H54 (cell line): ENCODE results near the gene CST6.
"Not testable (repeated sequence)": the region's sequence is repeated elsewhere in the genome, so short reads cannot be mapped to it uniquely, and the experiment has no call there.

Experiments used
- DNase-seq: peaks from one replicate; pipeline ENCODE4 v3.0.0; 2011; ENCODE audit warnings: low spot score, mixed read lengths; ENCODE audit not compliant: insufficient read length
- FAIRE-seq: peaks from 3 replicates; lab custom pipeline; 2011; peaks lifted over from hg19 to GRCh38; lab: Jason Lieb, UNC
- POLR2A ChIP-seq: IDR thresholded peaks from 2 replicates; pipeline ENCODE4 v1.6.1; 2011; ENCODE audit warnings: low read depth, mild to moderate bottlenecking, low read length

The CST6 gene

DNA sequence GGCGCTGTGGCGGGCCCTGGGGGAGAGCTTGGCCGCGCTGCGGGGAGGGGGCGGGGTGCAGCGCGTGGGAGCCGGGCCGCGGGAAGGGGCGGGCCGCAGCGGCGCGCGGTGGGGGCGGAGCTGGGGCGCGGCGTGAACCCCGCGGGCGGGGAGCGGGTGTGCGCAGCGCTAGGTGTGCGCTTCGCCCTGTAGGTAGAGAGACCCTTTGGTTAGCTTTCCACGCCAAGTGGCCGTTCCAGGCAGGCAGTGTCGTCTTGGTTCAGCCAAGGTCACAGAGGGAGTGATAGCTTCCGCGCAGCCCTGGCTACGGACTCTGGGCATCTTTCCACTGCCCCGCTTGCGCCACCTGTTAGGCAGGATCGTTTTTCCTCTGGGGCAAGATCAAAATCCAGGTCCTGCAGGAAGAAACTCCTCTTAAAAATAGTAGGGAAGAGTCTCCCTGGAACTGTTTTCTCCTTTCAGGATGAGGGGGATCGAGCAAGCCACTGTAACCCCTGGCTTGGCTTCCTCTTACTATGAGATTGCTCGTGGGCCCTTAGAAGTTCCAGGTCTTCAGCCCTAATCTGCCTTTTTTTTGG is 9.1 kb upstream of the CST6 start:
- peak; percentile 26; the same call in 1 of the 2 replicates for TF ChIP-seq POLR2A
- DNase-seq (no peak), FAIRE-seq (no peak)

- no peak for TF ChIP-seq POLR2A
- no peak for FAIRE-seq
Measured at GRCh38 chr11:66003291-66003690, 8.5 kb upstream of the CST6 start.

DNA sequence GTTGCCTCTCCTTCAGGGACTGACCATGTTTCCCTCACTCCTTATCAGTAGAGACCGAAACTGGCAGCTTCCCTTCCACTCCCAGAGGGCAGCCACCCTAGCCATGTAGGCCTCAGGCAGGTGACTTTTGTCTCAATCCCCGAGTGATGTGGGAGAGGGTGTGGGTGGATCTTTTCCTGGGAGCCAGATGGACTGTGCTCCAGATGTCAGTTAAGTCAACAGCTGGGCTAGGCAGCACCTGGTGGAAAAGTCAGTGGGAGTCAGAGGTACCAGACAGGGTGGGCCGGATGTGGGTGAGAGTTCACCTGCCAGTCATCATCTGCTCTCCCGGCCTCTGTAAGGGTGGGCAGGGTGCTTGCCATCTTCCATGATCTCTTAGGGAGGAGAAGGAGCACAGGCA is 7.6 kb upstream of the CST6 start:
- no peak for TF ChIP-seq POLR2A
- no peak for FAIRE-seq
- DNase-seq, result no peak

More at GRCh38 chr11:66003291-66003690, 8.5 kb upstream of the CST6 start:
- no peak for DNase-seq

- DNase-seq (no peak), FAIRE-seq (no peak)
- peak; percentile 5; the same call in 1 of the 2 replicates for TF ChIP-seq POLR2A
Measured at GRCh38 chr11:66006134-66006890, 5.5 kb upstream of the CST6 start.

DNA sequence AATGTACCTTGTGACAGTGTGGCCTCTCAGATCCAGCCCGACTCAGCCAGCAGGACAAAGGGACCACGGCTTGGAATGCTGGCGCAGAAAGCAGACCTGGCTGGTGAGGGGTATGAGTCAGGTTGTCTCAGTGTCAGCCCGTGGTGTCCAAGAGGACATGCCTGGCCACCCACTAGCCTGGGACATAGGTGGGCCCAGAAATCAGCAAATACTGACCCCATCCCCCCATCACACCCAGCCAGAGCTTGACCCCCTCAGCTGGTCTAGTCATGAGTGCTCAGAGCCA is 5.0 kb upstream of the CST6 start:
- FAIRE-seq, result no peak
- TF ChIP-seq POLR2A, result 0 out of 2 replicates have a peak, but pooled peaks have one; percentile 6
- no peak for DNase-seq

DNA sequence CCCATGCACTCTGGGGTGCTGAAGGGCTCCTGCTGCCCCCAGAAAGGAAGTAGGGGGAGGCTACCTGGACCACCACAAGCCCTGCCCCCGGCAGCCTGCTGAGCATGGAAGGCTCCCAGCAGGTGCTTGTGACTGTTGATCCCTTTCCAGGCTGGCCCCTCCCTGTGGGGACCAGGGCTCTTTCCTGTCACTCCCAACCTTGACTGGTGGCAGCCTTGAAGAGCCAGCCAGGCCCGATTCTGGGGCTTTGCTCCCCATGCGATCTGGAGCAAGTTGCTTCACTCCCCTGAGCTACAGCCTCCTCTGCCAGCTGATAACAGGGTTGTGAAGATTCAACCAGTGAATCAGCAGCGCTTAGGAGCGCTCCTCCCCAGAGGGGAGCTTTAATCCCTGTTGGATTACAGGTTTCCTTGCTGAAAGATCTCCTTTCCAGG is 4.6 kb upstream of the CST6 start:
- DNase-seq (no peak), FAIRE-seq (no peak)
- no peak for TF ChIP-seq POLR2A

- no peak for DNase-seq
- FAIRE-seq, result no peak
- no peak for TF ChIP-seq POLR2A
Measured at GRCh38 chr11:66008095-66008467, 3.7 kb upstream of the CST6 start.

GRCh38 chr11:66008468-66009101 is 3.2 kb upstream of the CST6 start:
- FAIRE-seq, result no peak
- DNase-seq, result no peak
- no peak for TF ChIP-seq POLR2A

DNA sequence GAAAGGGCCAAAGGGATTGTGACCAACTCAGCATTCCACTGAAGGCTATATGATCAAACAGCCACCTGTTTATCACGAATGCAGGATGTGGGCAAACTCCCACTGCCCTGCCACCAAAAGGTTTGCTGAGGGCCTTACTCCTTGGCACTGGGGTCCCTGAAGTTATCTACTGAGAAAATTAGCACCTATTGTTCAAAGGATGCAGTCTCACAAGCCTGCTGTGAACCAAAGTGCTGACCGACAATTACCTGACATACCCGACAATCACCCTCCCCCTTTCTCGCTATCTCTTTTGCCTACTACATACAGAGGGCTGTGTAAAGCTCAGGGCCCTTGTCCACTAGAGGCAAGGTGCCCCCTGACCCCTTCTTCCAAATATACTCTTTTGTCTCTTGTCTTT is 1.8 kb upstream of the CST6 start:
- FAIRE-seq, result not testable (repeated sequence)

DNA sequence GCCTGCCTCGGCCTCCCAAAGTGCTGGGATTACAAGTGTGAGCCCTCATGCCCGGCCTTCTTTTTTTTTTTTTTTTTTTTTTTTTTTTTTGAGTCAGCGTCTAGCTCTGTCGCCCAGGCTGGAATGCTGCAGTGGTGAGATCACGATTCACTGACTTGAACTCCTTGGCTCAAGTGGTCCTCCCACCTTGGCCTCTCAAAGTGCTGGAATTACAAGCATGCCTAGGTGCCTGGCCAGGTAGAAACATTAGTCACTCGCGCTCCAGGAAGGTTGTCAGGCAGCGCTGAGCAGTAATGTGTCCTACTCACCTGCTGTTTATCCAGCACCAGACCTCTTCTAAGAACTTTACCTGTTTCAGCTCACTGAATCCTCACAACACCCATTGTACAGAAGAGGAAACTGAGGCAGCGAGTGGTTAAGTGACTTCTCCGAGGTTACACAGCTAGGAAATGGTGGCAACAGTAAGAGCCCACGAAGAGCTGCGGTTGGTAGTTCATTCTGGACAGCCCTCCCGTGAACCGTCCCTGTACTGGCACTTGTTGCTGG is 496 bp upstream of the CST6 start:
- TF ChIP-seq POLR2A, result no peak
- FAIRE-seq (no peak), DNase-seq (no peak)

More for the DNA sequence above, 1.8 kb upstream of the CST6 start:
- not testable (repeated sequence) for DNase-seq

DNA sequence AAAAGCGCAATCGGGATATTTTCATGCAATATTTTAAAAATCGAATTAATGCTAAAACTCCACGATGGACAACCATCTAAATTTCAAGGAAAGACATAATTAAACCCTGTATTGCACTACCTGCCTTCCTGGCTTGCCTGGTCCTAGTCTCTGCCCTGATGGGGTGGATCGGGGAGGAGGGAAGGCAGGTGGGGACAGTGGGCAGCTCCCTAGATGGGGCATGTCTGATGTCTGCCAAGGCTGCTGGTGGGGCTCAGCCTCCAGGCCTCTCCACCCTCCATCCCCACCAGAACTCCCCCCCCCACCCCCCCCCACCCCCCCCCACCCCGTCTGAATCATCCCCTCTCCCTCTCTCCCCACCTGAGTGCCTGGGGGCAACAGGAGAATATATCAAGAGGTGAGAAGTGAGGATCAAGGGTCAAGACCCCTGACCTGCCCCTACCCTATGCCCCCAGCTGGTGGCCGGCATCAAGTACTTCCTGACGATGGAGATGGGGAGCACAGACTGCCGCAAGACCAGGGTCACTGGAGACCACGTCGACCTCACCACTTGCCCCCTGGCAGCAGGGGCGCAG is 650 bp downstream of the CST6 start:
- no peak for DNase-seq
- TF ChIP-seq POLR2A, result no peak
- no peak for FAIRE-seq

- no peak for TF ChIP-seq POLR2A
- FAIRE-seq, result no peak
- no peak for DNase-seq
Measured at GRCh38 chr11:66012946-66013761, 1.3 kb downstream of the CST6 start.

DNA sequence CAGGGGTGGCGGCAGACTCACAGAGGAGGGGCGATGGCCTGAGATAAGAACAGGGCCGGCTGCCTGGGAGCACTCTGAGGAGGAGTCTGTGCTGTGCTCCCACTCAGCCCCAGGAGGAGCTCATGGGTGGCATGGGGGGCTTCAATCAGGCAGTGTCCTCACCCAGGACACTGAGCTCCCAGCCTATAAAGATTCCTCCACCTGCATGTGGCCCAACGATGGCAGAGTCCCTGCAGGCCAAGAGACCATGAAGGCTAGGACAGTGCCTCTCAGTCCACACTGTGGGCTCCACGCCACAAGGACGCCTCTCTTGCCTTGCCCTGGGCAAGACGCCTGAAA is 1.9 kb downstream of the CST6 start:
- no peak for FAIRE-seq
- no peak for DNase-seq
- TF ChIP-seq POLR2A, result no peak
